ENCODE measurements around the gene HIBCH. TPM values are rescaled to one million over a fixed set of nuclear protein-coding genes. Genes with fewer than 3 reads are reported as not detected.

Gene HIBCH
- total and polyA plus RNA-seq, 2 of the 13 experiments (the other 11 are each of a cell fraction or from before 2014, with no cell fraction given), result 18.8 to 49.5 TPM

- Histone ChIP-seq H2AFZ (ENCODE audit: low read length) (no peak overlapping the region), H3K9ac (ENCODE audit: insufficient read depth, low read depth, low read length) (peak overlapping the region; percentile 69), H3K4me2 (ENCODE audit: low read depth, low read length) (peak overlapping the region; percentile 74), H3K4me1 (ENCODE audit: insufficient read depth, low read length) (peaks cover 76% of the 10 kb centered on the region), H3K79me2 (ENCODE audit: insufficient read depth, low read length) (no peaks in the 10 kb centered on the region), H3K36me3 (replicated peaks in 1 of 2; ENCODE audit: control insufficient read depth in 1 of 2, insufficient read depth in 2 of 2, low read length in 2 of 2) (no peaks in the 10 kb centered on the region; a peak in 1 of 5 replicates), H3K9me3 (ENCODE audit: low read length) (no peaks in the 10 kb centered on the region), H3K4me3 (replicated peaks in 1 of 3; ENCODE audit: insufficient read depth in 1 of 3, low read depth in 2 of 3, low read length in 3 of 3) (peak overlapping the region in 2 of 3 experiments; percentile 24 to 41; a peak in 3 of 6 replicates), H3K27ac (ENCODE audit: extremely low read length, insufficient read depth, low read length) (peak overlapping the region; percentile 85), H4K20me1 (ENCODE audit: insufficient read depth, low read length) (no peaks in the 10 kb centered on the region), H3K27me3 (ENCODE audit: control insufficient read depth in 1 of 2, insufficient read depth in 2 of 2, low read length in 2 of 2) (no peaks in the 10 kb centered on the region)
- DNase-seq (ENCODE audit: low spot score) (peak; percentile 99), FAIRE-seq (peak; percentile 95), ATAC-seq (peak; percentile 98)
- WGBS (ENCODE audit: low lambda C conversion rate), result 12% methylated on average over 8 of the region's 8 CpGs
- intact Hi-C loops (cut with micrococcal nuclease; ENCODE audit: unreplicated experiment), result loop anchor here (2.0 kb wide), 2 partner anchors 20 to 34 kb away; partner anchors contain the start of gene HIBCH
- in situ Hi-C loops (cut with HindIII; ENCODE audit: extremely low pct_ligation_motif_present, low pct_unique_long_range_greater_than_20kb), result no loop called here
- BruUV-seq (replicated peaks), result no TSS peak
- ChIA-PET POLR2A (interaction anchor here (0.8 to 2.1 kb wide), 9 partner anchors 9 to 181 kb away, joined by 3 to 36 read pairs (median 5); partner anchors contain the start of genes HIBCH, INPP1 and NEMP2), CTCF (ENCODE audit: low intra/inter-chr PET ratio, low total read pairs) (no interaction called here)
- no peak for TF ChIP-seq ZBTB42 (CRISPR knock-in tag; IDR thresholded peaks at IDR 0.05)
- no peak for TF ChIP-seq SATB2 (CRISPR knock-in tag; IDR thresholded peaks at IDR 0.05)
- peak; percentile 98 for TF ChIP-seq HDAC2 (CRISPR knock-in tag; IDR thresholded peaks at IDR 0.05)
- TF ChIP-seq, protein P1, sequence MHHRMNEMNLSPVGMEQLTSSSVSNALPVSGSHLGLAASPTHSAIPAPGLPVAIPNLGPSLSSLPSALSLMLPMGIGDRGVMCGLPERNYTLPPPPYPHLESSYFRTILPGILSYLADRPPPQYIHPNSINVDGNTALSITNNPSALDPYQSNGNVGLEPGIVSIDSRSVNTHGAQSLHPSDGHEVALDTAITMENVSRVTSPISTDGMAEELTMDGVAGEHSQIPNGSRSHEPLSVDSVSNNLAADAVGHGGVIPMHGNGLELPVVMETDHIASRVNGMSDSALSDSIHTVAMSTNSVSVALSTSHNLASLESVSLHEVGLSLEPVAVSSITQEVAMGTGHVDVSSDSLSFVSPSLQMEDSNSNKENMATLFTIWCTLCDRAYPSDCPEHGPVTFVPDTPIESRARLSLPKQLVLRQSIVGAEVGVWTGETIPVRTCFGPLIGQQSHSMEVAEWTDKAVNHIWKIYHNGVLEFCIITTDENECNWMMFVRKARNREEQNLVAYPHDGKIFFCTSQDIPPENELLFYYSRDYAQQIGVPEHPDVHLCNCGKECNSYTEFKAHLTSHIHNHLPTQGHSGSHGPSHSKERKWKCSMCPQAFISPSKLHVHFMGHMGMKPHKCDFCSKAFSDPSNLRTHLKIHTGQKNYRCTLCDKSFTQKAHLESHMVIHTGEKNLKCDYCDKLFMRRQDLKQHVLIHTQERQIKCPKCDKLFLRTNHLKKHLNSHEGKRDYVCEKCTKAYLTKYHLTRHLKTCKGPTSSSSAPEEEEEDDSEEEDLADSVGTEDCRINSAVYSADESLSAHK (CRISPR knock-in tag; IDR thresholded peaks at IDR 0.05; ENCODE audit: borderline replicate concordance), result no peak
- TF ChIP-seq ZNF776 (CRISPR knock-in tag; IDR thresholded peaks at IDR 0.05), result no peak
- TF ChIP-seq RERE (CRISPR knock-in tag; IDR thresholded peaks at IDR 0.05; ENCODE audit: low read depth), result peak; percentile 99
- peak in 1 of 2 experiments; percentile 98; a peak in 2 of 4 replicates for TF ChIP-seq KLF16 (CRISPR knock-in tag; IDR thresholded peaks at IDR 0.05)
- TF ChIP-seq, protein P2, sequence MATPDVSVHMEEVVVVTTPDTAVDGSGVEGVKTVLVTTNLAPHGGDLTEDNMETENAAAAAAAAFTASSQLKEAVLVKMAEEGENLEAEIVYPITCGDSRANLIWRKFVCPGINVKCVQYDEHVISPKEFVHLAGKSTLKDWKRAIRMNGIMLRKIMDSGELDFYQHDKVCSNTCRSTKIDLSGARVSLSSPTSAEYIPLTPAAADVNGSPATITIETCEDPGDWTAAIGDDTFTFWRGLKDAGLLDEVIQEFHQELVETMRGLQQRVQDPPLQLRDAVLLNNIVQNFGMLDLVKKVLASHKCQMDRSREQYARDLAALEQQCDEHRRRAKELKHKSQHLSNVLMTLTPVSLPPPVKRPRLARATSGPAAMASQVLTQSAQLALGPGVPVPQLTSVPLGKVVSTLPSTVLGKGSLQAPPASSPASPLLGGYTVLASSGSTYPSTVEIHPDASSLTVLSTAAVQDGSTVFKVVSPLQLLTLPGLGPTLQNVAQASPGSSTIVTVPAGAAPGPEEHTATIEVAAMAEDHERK (CRISPR knock-in tag; IDR thresholded peaks at IDR 0.05; ENCODE audit: low read depth), result no peak
- peak; percentile 88 for TF ChIP-seq ARNTL (CRISPR knock-in tag; IDR thresholded peaks at IDR 0.05)
- TF ChIP-seq DNMT1 (CRISPR knock-in tag; IDR thresholded peaks at IDR 0.05), result 0 out of 2 replicates have a peak, but pooled peaks have one; percentile 20
- peak; percentile 98 for TF ChIP-seq TBX3 (IDR thresholded peaks at IDR 0.05; ENCODE audit: borderline replicate concordance)
- no peak for TF ChIP-seq ZFAT (CRISPR knock-in tag; conservative IDR thresholded peaks at IDR 0.05)
- TF ChIP-seq SYNCRIP (IDR thresholded peaks at IDR 0.05; ENCODE audit: insufficient read depth, low read depth, low read length), result no peak
Measured at GRCh38 chr2:190352668-190353536, 33.3 kb upstream of the HIBCH start.
